ENCODE data around the gene DHRS7. TPM values are rescaled to one million over a fixed set of nuclear protein-coding genes. Genes with fewer than 3 reads are reported as not detected.

DHRS7 gene
- total RNA-seq (2021; fragmentation: NEBNext Ultra II Directional; extraction: Animal tissue kit (Norgen Biotek cat#: 25700)) (26.1 and 27.5 TPM in 2 replicates), polyA plus RNA-seq (2011; rRNA removed) (10.8 and 23.9 TPM in 2 replicates), polyA minus RNA-seq (2011; rRNA and poly(A)+ RNA removed) (7.5 and 7.8 TPM in 2 replicates)
- 17.6 TPM for polyA plus RNA-seq (2011; cell fraction: cytosol; rRNA removed)
- polyA plus RNA-seq (2011; cell fraction: nucleus; rRNA removed), result 17.3 TPM
- polyA plus RNA-seq (2012, experiment 1 of 2), result 24.1 to 26.0 TPM (median 25.1 TPM) in 4 replicates
- 4.8 TPM for polyA plus RNA-seq (2012, experiment 2 of 2)
- 40.6 TPM for polyA plus RNA-seq (2013, experiment 1 of 2)
- 50.4 TPM for polyA plus RNA-seq (2013, experiment 2 of 2)
- polyA minus RNA-seq (2011; cell fraction: cytosol; rRNA and poly(A)+ RNA removed), result 9.0 TPM
- 10.7 TPM for polyA minus RNA-seq (2011; cell fraction: nucleus; rRNA and poly(A)+ RNA removed)
- long read RNA-seq, experiment 1, transcript DHRS7-209 (7 exons, 1,322 nt), result major isoform, 29 of 38 reads
- long read RNA-seq, experiment 1, partial matches to known transcripts, result 6 of 38 reads
- long read RNA-seq, experiment 1, other reads (novel, unspliced or antisense), result 2 of 38 reads
- long read RNA-seq, experiment 2, transcript DHRS7-209 (7 exons, 1,322 nt), result major isoform, 76 of 80 reads
- long read RNA-seq, experiment 2, partial matches to known transcripts, result 3 of 80 reads
- long read RNA-seq, experiment 2, other reads (novel, unspliced or antisense), result 1 of 80 reads

DNA sequence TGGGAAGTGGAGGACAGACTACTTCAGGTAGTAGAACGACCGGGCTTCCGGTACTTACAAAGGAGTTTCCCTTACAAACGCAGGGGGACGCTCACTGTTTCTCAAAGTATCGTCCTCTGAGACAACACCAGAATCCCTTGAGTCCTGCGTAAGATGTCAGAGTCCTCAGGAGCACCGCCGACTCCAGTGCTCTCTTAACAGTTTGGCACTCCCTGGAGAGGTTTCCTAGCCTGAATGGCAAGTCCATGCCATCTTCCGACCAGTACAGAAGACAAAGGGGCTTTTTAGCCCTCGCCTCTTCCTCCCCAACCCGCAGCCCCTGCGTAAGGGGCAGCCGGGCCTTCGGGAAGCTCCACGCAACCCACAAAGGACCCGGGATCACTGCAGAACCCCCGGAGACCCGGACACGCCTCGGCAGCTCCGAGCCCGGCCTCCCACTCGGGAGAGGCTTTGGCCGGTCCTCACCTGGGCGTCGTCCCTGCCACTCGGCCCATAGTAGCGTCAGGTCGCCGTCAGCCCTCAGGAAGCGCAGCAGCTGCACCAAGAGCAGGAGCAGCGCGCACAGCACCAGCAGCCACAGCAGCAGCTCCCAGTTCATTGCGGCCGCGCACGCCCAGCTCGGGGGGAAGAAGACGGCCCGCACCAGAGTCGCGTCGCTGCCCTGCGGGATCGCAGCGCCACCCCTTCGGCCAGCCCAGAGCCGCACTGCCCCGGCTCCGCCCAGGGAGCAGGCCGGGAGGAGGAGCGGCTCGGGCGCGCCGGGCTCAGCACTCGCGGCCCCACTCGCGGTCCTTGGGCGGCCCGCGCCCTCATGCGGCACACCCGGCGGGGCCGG lies at the start of gene DHRS7:
Gene DHRS7 (minus strand): TSS at position 687 of the 835 bp plus-strand sequence. CDS start 89 bp downstream, at position 598.
- H2AK5ac ChIP-seq (ENCODE audit: low read depth, low read length), result no peak within 1 kb of the TSS
- H3K27me3 ChIP-seq (replicated peaks in 1 of 4; ENCODE audit: control insufficient read depth in 3 of 4, extremely low read depth in 1 of 4, insufficient read depth in 3 of 4, low read length in 3 of 4), result no peaks in the 10 kb centered on the region; a peak in 2 of 7 replicates
- no peak within 1 kb of the TSS; the same call in 1 of the 2 replicates for H2BK15ac ChIP-seq (ENCODE audit: low read length)
- no peak within 1 kb of the TSS for H2BK120ac ChIP-seq (replicated peaks; ENCODE audit: low read depth, low read length)
- peak within 1 kb of the TSS; percentile 23 for H3K4ac ChIP-seq (replicated peaks; ENCODE audit: insufficient read length, low read depth, low read length)
- no peak within 1 kb of the TSS for H3K23ac ChIP-seq (ENCODE audit: insufficient read length)
- no peak within 1 kb of the TSS; the same call in 1 of the 2 replicates for H4K8ac ChIP-seq (ENCODE audit: extremely low read depth, insufficient read depth, low read length)
- peak within 1 kb of the TSS; percentile 27 for H4K91ac ChIP-seq (replicated peaks; ENCODE audit: insufficient read length, low read length)
- peak within 1 kb of the TSS; percentile 79; the same call in 1 of the 2 replicates for H2BK12ac ChIP-seq (ENCODE audit: low read depth, low read length)
- no peaks in the 10 kb centered on the region for H3K79me1 ChIP-seq (ENCODE audit: low read depth, low read length)
- no peaks in the 10 kb centered on the region for H3K79me2 ChIP-seq (ENCODE audit: control insufficient read depth in 1 of 2, insufficient read depth in 2 of 2, low read length in 2 of 2)
- H3K18ac ChIP-seq (ENCODE audit: extremely low read depth, low read length), result peak within 1 kb of the TSS; percentile 53; the same call in 1 of the 2 replicates
- peak within 1 kb of the TSS; percentile 7 for H3K56ac ChIP-seq (replicated peaks; ENCODE audit: insufficient read length, low read depth, low read length)
- peak within 1 kb of the TSS; percentile 93 for H2AFZ ChIP-seq (ENCODE audit: low read length)
- WGBS, 2 experiments (ENCODE audit: extremely low coverage in 1 of 2, insufficient coverage in 1 of 2, insufficient read length in 1 of 2, insufficient replicate concordance in 2 of 2, low coverage in 1 of 2, low lambda C conversion rate in 2 of 2, missing lambda C conversion rate in 1 of 2), result 2% methylated on average over 62 of the region's 68 CpGs; no CpG with 5 or more reads in 1 of the 2 experiments
- H2BK5ac ChIP-seq (ENCODE audit: low read depth, low read length), result peak within 1 kb of the TSS; percentile 26; the same call in 1 of the 2 replicates
- H4K20me1 ChIP-seq (replicated peaks in 1 of 2; ENCODE audit: control insufficient read depth in 1 of 2, insufficient read depth in 2 of 2, low read length in 2 of 2), result no peaks in the 10 kb centered on the region
- H3K4me2 ChIP-seq (ENCODE audit: insufficient read depth in 1 of 2, low read depth in 2 of 2, low read length in 2 of 2), result peak within 1 kb of the TSS; percentile 93 to 97
- peak; percentile 21 to 79 for DNase-seq (ENCODE audit: low read depth in 1 of 2, low spot score in 2 of 2)
- no peak within 1 kb of the TSS for H2BK20ac ChIP-seq (ENCODE audit: low read length)
- peaks cover 3% of the 10 kb centered on the region; the same call in 1 of the 2 replicates for H3K23me2 ChIP-seq (ENCODE audit: low read depth, low read length)
- no peak within 1 kb of the TSS for H3K27ac ChIP-seq (ENCODE audit: low read depth, low read length)
- ChIA-PET POLR2A (ENCODE audit: partially characterized antibody) (interaction anchor here (0.6 to 1.1 kb wide), 6 partner anchors 69 to 322 kb away, joined by 3 to 5 read pairs (median 3); partner anchors contain the start of gene PCNX4), CTCF (ENCODE audit: partially characterized antibody) (interaction anchor here (0.7 to 3.0 kb wide), 10 partner anchors 12 to 200 kb away, joined by 3 to 13 read pairs (median 4); no protein-coding TSS in a partner anchor)
- peak within 1 kb of the TSS; percentile 73 to 91 (median 77) for H3K4me3 ChIP-seq (ENCODE audit: extremely low read depth in 1 of 4, insufficient read depth in 2 of 4, low read depth in 3 of 4, low read length in 4 of 4)
- H3K9me3 ChIP-seq (ENCODE audit: insufficient read depth in 2 of 2, low read depth in 1 of 2, low read length in 1 of 2), result no peaks in the 10 kb centered on the region
- H3K9ac ChIP-seq (replicated peaks in 1 of 4; ENCODE audit: extremely low read depth in 1 of 4, low read depth in 3 of 4, low read length in 3 of 4), result peak within 1 kb of the TSS; percentile 58 to 64 (median 61); a peak in 6 of 7 replicates
- peaks cover 4 to 13% (median 5%) of the 10 kb centered on the region in 4 experiments; a peak in 3 of 7 replicates for H3K4me1 ChIP-seq (replicated peaks in 1 of 4; ENCODE audit: control insufficient read depth in 3 of 4, insufficient read depth in 4 of 4, low read length in 3 of 4)
- H3K14ac ChIP-seq (ENCODE audit: insufficient read length), result no peak within 1 kb of the TSS
- H3K36me3 ChIP-seq (ENCODE audit: control insufficient read depth in 2 of 4, insufficient read depth in 4 of 4, low read length in 3 of 4), result no peaks in the 10 kb centered on the region
- FAIRE-seq, result no peak
- H4K5ac ChIP-seq (ENCODE audit: insufficient read length, low read depth, low read length), result peak within 1 kb of the TSS; percentile 34
- peak; percentile 61; the same call in 1 of the 2 replicates for TF ChIP-seq POLR2AphosphoS5 (IDR thresholded peaks at IDR 0.05; ENCODE audit: low read depth, low read length)
- peak; percentile 88 for TF ChIP-seq ASH2L (IDR thresholded peaks at IDR 0.05; ENCODE audit: low read length)
- TF ChIP-seq RNF2 (IDR thresholded peaks at IDR 0.05; ENCODE audit: borderline replicate concordance, low read depth, low read length, missing control alignments, poor library complexity, severe bottlenecking), result no peak
- TF ChIP-seq KDM4A (IDR thresholded peaks at IDR 0.05; ENCODE audit: low read depth, low read length, severe bottlenecking), result peak; percentile 89
- TF ChIP-seq CTBP2 (IDR thresholded peaks at IDR 0.05; ENCODE audit: borderline replicate concordance, insufficient read depth, insufficient read length, low read length), result no peak
- TF ChIP-seq ZNF274 (IDR thresholded peaks at IDR 0.05; ENCODE audit: borderline replicate concordance, extremely low read depth, low read length), result no peak
- TF ChIP-seq YY1 (IDR thresholded peaks at IDR 0.05; ENCODE audit: low read depth, low read length), result 0 out of 2 replicates have a peak, but pooled peaks have one; percentile 19
